Calu3 (cell line): ENCODE results near the gene ANKRD12. TPM values are rescaled to one million over a fixed set of nuclear protein-coding genes. Genes with fewer than 3 reads are reported as not detected.

Experiments
- BruUV-seq: library from RNA; stranded (reverse); fragments of 400-500 nt; replicated peaks from 2 replicates; lab custom pipeline; 2021; lab: Mats Ljungman, UMichigan
- CTCF ChIA-PET: fragments of 300-600 bp; sonication (Branson Sonifier 250); formaldehyde crosslinking; loops from one replicate; lab custom pipeline; 2022; ENCODE audit warnings: antibody characterized with exemption; lab: Charles Lee
- DNase-seq: peaks from one replicate; pipeline ENCODE4 v3.0.0; 2022
- H3K27ac Mint-ChIP-seq: one replicate; pipeline ENCODE4 v1.8.0; 2022; ENCODE audit warnings: mixed read lengths; ENCODE audit not compliant: unreplicated experiment
- H3K27me3 Mint-ChIP-seq: one replicate; pipeline ENCODE4 v1.8.0; 2022; ENCODE audit warnings: mixed read lengths; ENCODE audit not compliant: unreplicated experiment
- H3K36me3 Mint-ChIP-seq: one replicate; pipeline ENCODE4 v1.8.0; 2022; ENCODE audit warnings: mild to moderate bottlenecking, moderate library complexity, mixed read lengths; ENCODE audit not compliant: insufficient read depth, unreplicated experiment
- H3K4me1 Mint-ChIP-seq: one replicate; pipeline ENCODE4 v1.8.0; 2022; ENCODE audit warnings: mild to moderate bottlenecking, low read depth, mixed read lengths; ENCODE audit not compliant: unreplicated experiment
- H3K4me3 Mint-ChIP-seq: one replicate; pipeline ENCODE4 v1.8.0; 2022; ENCODE audit warnings: mild to moderate bottlenecking, low read depth, moderate library complexity, mixed read lengths; ENCODE audit not compliant: unreplicated experiment
- H3K9me3 Mint-ChIP-seq: one replicate; pipeline ENCODE4 v1.8.0; 2022; ENCODE audit warnings: low read depth, mixed read lengths; ENCODE audit not compliant: unreplicated experiment
- CTCF ChIP-seq: fragments of 200-600 bp; IDR thresholded peaks from one replicate; pipeline ENCODE4 v1.8.0; 2022; ENCODE audit warnings: antibody characterized with exemption; ENCODE audit not compliant: unreplicated experiment
- intact Hi-C: fragments of 100-400 bp; cut with micrococcal nuclease; formaldehyde crosslinking; loops from one replicate; pipeline ENCODE4 v1.10.0; 2022; ENCODE audit not compliant: unreplicated experiment
- total RNA-seq: library from RNA; stranded (reverse); gene quantifications from 2 replicates; pipeline ENCODE4 v1.2.3, GENCODE V29; 2022

The ANKRD12 gene
- total RNA-seq, 1 experiment from 2014 or later: 40.7 TPM

- Mint-ChIP-seq H3K4me1 (no peaks in the 10 kb centered on the region), H3K4me3 (no peak overlapping the region), H3K36me3 (peaks cover 4% of the 10 kb centered on the region), H3K27me3 (no peaks in the 10 kb centered on the region), H3K9me3 (no peaks in the 10 kb centered on the region), H3K27ac (no peak overlapping the region)
- intact Hi-C loops: no loop called here
- no TSS peak for BruUV-seq
- CTCF ChIA-PET: no interaction called here
- DNase-seq: no peak
- TF ChIP-seq CTCF: no peak
These were observed 97.3 kb downstream of the ANKRD12 start for GRCh38 chr18:9233771-9234440.

GRCh38 chr18:9234528-9234927 is 97.9 kb downstream of the ANKRD12 start:
- H3K27me3 Mint-ChIP-seq: no peaks in the 10 kb centered on the region
- intact Hi-C loops: no loop called here
- H3K4me1 Mint-ChIP-seq: no peaks in the 10 kb centered on the region
- TF ChIP-seq CTCF: no peak
- H3K9me3 Mint-ChIP-seq: no peaks in the 10 kb centered on the region
- BruUV-seq: no TSS peak
- CTCF ChIA-PET: no interaction called here
- H3K27ac Mint-ChIP-seq: no peak overlapping the region
- H3K4me3 Mint-ChIP-seq: no peak overlapping the region
- peaks cover 4% of the 10 kb centered on the region for H3K36me3 Mint-ChIP-seq
- DNase-seq: no peak

- Mint-ChIP-seq H3K9me3 (no peaks in the 10 kb centered on the region), H3K4me1 (no peaks in the 10 kb centered on the region), H3K27ac (no peak overlapping the region), H3K4me3 (no peak overlapping the region), H3K36me3 (no peaks in the 10 kb centered on the region), H3K27me3 (no peaks in the 10 kb centered on the region)
- no peak for TF ChIP-seq CTCF
- BruUV-seq: no TSS peak
- DNase-seq: no peak
- intact Hi-C loops: no loop called here
- CTCF ChIA-PET: no interaction called here
These were observed 101.4 kb downstream of the ANKRD12 start for GRCh38 chr18:9237981-9238380.

GRCh38 chr18:9239720-9240119 is 103.1 kb downstream of the ANKRD12 start:
- H3K4me3 Mint-ChIP-seq: no peak overlapping the region
- BruUV-seq: no TSS peak
- no peaks in the 10 kb centered on the region for H3K27me3 Mint-ChIP-seq
- H3K27ac Mint-ChIP-seq: no peak overlapping the region
- intact Hi-C loops: no loop called here
- no peak for DNase-seq
- no peaks in the 10 kb centered on the region for H3K36me3 Mint-ChIP-seq
- no peak for TF ChIP-seq CTCF
- no peaks in the 10 kb centered on the region for H3K4me1 Mint-ChIP-seq
- H3K9me3 Mint-ChIP-seq: no peaks in the 10 kb centered on the region
- CTCF ChIA-PET: no interaction called here
